ENCODE measurements around the gene HAUS3.

DNA sequence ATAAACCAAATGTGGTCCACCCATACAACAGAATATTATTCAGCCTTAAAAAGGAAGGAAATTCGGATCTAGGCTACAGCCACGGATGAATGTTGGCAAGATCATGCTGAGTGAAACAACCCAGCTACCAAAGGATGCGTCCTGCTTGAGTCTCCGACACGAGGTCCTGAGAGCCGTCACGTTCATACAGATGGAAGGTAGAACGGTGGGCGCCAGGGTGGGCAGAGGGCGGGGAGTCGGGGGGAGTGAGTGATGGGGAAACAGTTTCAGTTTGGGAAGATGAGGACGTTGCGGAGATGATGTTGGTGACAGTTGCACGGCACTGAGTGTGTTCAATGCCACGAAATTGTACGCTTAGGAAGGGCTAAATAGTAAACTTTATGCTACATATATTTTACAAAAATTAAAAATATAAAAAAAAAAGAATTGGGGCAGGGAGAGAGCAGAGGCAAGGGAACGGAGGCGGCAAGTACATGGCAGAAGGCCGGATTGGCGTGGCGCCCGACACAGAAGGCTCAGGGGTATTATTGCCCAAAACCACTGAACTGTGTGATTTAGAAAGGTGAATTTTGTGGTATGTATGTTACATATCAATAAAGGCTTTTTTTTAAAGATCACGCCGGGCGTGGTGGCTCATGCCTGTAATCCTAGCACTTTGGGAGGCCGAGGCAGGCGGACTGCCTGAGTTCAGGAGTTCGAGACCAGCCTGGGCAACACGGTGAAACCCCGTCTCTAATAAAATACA is 34.8 kb upstream of the HAUS3 start:
- TF ChIP-seq, protein P1, sequence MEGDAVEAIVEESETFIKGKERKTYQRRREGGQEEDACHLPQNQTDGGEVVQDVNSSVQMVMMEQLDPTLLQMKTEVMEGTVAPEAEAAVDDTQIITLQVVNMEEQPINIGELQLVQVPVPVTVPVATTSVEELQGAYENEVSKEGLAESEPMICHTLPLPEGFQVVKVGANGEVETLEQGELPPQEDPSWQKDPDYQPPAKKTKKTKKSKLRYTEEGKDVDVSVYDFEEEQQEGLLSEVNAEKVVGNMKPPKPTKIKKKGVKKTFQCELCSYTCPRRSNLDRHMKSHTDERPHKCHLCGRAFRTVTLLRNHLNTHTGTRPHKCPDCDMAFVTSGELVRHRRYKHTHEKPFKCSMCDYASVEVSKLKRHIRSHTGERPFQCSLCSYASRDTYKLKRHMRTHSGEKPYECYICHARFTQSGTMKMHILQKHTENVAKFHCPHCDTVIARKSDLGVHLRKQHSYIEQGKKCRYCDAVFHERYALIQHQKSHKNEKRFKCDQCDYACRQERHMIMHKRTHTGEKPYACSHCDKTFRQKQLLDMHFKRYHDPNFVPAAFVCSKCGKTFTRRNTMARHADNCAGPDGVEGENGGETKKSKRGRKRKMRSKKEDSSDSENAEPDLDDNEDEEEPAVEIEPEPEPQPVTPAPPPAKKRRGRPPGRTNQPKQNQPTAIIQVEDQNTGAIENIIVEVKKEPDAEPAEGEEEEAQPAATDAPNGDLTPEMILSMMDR (IDR thresholded peaks at IDR 0.05): no peak
- TF ChIP-seq POLR2A (IDR thresholded peaks at IDR 0.05): no peak

All from uterus (tissue), 2 donors.